ENCODE results near the gene G3BP1. TPM values are rescaled to one million over a fixed set of nuclear protein-coding genes. Genes with fewer than 3 reads are reported as not detected.

Gene G3BP1
- polyA plus RNA-seq, 1 donor from 2014 or later = 65.5 TPM

GRCh38 chr5:151779531-151780125 lies 7.9 kb downstream of the G3BP1 start:
- no peaks in the 10 kb centered on the region for H4K20me1 ChIP-seq (ENCODE audit: insufficient read depth)
- H3K79me2 ChIP-seq (replicated peaks; ENCODE audit: insufficient read depth, low read length) = peaks cover 100% of the 10 kb centered on the region
- no peak overlapping the region for H3K9ac ChIP-seq (ENCODE audit: low read length)
- H3K36me3 ChIP-seq (ENCODE audit: insufficient read depth, low read length) = no peaks in the 10 kb centered on the region
- no peaks in the 10 kb centered on the region for H3K9me3 ChIP-seq (ENCODE audit: low read length)
- H3K4me2 ChIP-seq (ENCODE audit: low read length) = no peak overlapping the region
- H3K27ac ChIP-seq (ENCODE audit: low read length) = no peak overlapping the region
- TF ChIP-seq EP300 (conservative IDR thresholded peaks at IDR 0.05; ENCODE audit: poor library complexity, severe bottlenecking) = no peak
- TF ChIP-seq MXI1 (conservative IDR thresholded peaks at IDR 0.05; ENCODE audit: poor library complexity, severe bottlenecking) = no peak
- TF ChIP-seq POLR2AphosphoS5 (IDR thresholded peaks at IDR 0.05) = no peak
- TF ChIP-seq EZH2 (IDR thresholded peaks at IDR 0.05; ENCODE audit: borderline replicate concordance, insufficient read depth, low read length, poor library complexity, severe bottlenecking) = no peak
- no peak for TF ChIP-seq SMC3 (conservative IDR thresholded peaks at IDR 0.05; ENCODE audit: poor library complexity)
- no peak for TF ChIP-seq RAD21 (conservative IDR thresholded peaks at IDR 0.05)
- no peak for TF ChIP-seq REST (IDR thresholded peaks at IDR 0.05; ENCODE audit: borderline replicate concordance)
- H3K4me3 ChIP-seq (ENCODE audit: low read length) = no peak overlapping the region
- H3K27me3 ChIP-seq (ENCODE audit: insufficient read depth, low read depth, low read length) = no peaks in the 10 kb centered on the region
- H3K9me2 ChIP-seq (ENCODE audit: insufficient read depth, low read length) = no peaks in the 10 kb centered on the region
- H2AFZ ChIP-seq (ENCODE audit: low read depth, low read length) = no peak overlapping the region
- H3F3A ChIP-seq (ENCODE audit: insufficient read depth, low read length, poor library complexity, severe bottlenecking) = no peaks in the 10 kb centered on the region

GRCh38 chr5:151780348-151780747 lies 8.6 kb downstream of the G3BP1 start:
- Histone ChIP-seq H3K9me3 (ENCODE audit: low read length) (no peaks in the 10 kb centered on the region), H3K4me3 (ENCODE audit: low read length) (no peak overlapping the region), H2AFZ (ENCODE audit: low read depth, low read length) (no peak overlapping the region), H3K4me2 (ENCODE audit: low read length) (no peak overlapping the region), H3K79me2 (replicated peaks; ENCODE audit: insufficient read depth, low read length) (peaks cover 100% of the 10 kb centered on the region), H3K27ac (ENCODE audit: low read length) (no peak overlapping the region), H3K36me3 (ENCODE audit: insufficient read depth, low read length) (no peaks in the 10 kb centered on the region), H4K20me1 (ENCODE audit: insufficient read depth) (no peaks in the 10 kb centered on the region), H3K27me3 (ENCODE audit: insufficient read depth, low read depth, low read length) (no peaks in the 10 kb centered on the region), H3F3A (ENCODE audit: insufficient read depth, low read length, poor library complexity, severe bottlenecking) (no peaks in the 10 kb centered on the region), H3K9ac (ENCODE audit: low read length) (no peak overlapping the region), H3K9me2 (ENCODE audit: insufficient read depth, low read length) (no peaks in the 10 kb centered on the region)
- TF ChIP-seq TAF1 (IDR thresholded peaks at IDR 0.05; ENCODE audit: low read depth) (no peak), RAD21 (conservative IDR thresholded peaks at IDR 0.05) (no peak), CTCF (IDR thresholded peaks at IDR 0.05; ENCODE audit: poor library complexity, severe bottlenecking) (no peak), EP300 (conservative IDR thresholded peaks at IDR 0.05; ENCODE audit: poor library complexity, severe bottlenecking) (no peak), SMC3 (conservative IDR thresholded peaks at IDR 0.05; ENCODE audit: poor library complexity) (no peak), POLR2AphosphoS5 (IDR thresholded peaks at IDR 0.05) (no peak), EZH2 (IDR thresholded peaks at IDR 0.05; ENCODE audit: borderline replicate concordance, insufficient read depth, low read length, poor library complexity, severe bottlenecking) (no peak), MXI1 (conservative IDR thresholded peaks at IDR 0.05; ENCODE audit: poor library complexity, severe bottlenecking) (no peak), REST (IDR thresholded peaks at IDR 0.05; ENCODE audit: borderline replicate concordance) (no peak)

Measured in neural cell (in vitro differentiated cells).